NCI-H446 (cell line): ENCODE results near the gene DLG3.

Experiments used
- DNase-seq, 2 experiments: peaks; one replicate each; lab custom pipeline; 2025; lab: John Stamatoyannopoulos, UW

Gene DLG3

DNA sequence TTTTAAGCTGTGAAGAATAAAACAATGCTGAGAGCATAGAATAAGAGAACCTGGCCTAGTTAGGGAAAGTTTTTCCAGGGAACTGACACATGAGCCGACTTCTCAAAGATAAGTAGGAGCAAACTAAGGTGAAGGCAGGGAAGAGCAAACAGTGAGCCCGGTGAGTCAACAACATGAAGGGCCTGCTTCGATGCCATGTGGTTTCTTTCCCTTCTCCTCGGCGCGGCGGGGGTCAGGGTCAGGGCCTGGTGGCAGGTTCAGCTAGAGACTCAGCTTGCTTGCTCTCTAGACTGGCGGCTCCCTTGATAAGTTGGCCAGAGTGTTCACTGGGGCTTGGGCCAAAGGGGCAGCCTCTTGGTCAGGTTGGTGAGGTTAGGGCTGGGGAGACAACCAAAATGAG lies 81.1 kb downstream of the DLG3 start:
- no peak for DNase-seq

DNA sequence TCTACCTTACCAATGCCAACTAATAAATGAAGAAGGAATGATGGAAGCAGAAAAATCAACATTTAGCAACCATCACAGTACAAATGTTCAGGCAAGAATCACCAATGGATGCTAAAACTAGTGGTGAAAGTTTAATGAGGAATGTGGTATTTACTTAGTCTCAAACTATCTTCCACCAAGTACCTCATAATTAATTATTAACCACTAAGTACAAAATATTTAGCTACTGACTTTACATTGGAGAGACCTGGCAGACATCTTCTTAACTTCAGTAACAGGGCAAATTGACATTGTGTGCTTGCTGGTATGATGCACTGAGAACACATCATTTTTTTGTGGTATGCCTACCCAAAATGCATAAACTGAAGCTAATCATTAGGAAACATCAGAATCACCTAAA lies 82.4 kb downstream of the DLG3 start:
- DNase-seq: no peak

DNA sequence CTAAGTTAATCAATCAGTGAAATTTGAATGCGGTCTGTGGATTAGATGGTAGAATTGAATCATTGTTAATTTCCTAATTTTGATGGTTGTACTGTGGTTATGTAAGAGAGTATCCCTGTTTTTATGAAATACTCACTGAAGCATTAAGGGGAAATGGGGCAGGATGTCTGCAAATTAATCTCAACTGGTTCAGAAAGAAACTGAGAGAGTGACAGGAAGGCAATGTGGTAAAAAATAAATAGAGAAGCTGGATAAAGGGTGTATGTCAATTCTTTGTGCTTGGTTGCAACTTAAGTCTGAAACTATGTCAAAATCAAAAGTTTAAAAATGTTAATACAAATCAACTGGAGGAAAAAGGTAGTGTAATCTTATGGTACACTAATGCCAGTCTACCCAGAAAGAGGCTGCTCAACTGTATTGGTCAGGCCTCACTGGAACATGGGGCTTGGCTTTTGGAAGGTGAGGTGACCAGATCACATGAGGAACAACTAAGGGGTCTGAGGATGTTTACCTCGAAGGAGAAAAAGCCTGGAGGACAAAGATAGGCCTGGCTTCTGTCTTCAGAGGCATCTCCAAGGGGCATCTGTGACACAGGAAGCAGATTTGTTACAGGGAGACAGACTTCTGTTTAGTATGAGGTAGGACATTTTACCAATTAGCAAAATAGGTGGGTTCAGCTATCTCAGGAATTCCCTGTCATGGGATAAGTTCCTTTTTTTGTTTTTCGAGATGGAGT lies 83.1 kb downstream of the DLG3 start:
- no peak for DNase-seq

DNA sequence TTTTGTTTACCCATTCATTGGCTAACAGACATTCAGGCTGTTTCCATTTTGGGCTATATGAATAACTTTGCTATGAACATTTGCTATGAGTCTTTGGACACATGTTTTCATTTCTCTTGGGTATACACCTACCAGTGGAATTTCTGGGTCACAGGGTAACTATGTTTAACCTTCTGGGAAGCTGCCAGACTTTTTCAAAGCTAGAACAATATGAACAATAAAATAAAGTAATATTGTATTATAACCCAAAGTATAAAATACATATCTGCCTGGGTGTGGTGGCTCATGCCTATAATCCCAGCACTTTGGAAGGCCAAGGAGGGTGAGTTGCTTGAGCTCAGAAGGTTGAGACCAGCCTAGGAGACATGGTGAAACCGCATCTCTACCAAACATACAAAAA lies 90.6 kb downstream of the DLG3 start:
- DNase-seq: no peak

DNA sequence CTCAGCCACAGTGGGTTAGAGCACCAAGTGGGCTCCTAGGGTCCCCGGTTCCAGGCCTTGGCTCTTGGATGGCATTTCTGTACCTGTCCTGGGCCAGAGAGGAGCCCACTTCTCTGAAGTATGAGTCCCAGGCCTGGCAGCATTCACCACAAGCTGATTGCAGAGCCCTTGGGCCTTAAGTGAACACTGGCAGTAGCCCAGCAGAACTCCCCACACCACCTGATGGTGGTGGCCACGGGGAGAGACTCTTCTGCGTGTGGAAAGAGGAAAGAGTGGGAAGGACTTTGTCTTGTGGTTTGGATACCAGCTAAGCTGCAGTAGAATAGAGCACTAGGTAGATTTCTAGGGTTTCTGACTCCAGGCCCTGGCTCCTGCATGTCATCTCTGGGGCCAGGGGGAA lies 104.8 kb downstream of the DLG3 start:
- DNase-seq: no peak

DNA sequence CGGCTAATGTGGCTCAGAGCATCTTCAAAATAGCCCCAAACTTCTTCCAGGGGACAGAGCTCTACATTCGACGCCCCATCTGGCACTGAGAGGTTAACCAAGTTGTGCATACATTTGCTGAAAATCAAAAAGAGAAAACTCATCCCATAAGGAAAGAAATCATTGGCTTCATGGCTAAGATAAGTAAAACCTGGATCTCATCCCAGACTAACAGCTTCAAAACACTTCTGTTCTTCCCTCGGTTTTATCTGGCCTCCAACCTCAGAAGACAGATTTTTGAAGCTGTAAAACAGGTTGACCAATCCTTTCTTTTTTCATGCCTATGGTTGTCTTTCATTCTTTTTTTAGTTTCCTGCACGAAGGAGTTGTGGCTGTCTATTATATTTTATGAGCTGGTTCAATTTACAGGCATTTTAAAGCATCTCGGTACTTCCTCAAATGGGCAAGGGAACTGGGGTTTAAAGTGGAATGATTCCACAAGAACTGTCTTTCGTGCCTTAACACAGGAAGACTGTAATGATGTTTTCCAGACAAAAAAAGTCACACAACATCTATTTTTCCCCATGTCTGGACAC lies 107.6 kb downstream of the DLG3 start:
- no peak for DNase-seq

DNA sequence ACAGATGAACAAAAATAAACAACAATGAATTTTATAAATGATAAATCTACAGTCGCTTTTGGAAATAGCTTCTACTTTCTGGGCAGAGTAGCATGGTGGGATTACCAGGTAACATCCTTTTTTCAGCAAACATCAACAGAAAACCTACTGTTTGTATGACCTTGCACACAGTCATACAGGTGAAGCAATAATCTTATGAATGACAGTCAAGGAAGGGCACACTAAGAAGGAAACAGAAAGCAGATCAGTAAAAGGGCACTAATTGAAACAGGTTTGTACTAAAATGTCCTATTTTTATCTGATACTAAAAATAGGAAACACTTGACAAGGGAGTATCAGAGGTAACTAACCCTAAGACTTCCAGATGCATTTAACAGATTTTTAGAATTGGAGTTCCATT lies 108.9 kb downstream of the DLG3 start:
- no peak for DNase-seq

DNA sequence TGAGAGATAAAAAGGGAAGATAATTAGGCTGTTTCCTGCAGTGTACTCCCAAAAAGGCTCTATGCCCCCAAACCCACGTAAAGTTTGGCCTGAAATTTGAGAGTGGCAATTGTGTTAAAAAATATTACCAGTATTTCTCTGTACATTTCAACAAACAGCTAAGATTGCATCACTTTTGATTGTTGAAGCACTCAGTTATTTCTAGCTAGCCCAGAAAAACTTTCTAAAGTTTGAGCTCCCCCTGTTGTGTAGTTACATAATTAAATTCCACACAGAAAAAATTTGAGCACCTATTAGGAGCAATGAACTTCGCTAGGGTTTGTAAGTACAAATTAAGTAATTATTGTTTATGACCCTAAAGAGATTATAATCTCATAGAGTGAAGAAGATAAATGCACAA lies 109.4 kb downstream of the DLG3 start:
- DNase-seq: no peak

DNA sequence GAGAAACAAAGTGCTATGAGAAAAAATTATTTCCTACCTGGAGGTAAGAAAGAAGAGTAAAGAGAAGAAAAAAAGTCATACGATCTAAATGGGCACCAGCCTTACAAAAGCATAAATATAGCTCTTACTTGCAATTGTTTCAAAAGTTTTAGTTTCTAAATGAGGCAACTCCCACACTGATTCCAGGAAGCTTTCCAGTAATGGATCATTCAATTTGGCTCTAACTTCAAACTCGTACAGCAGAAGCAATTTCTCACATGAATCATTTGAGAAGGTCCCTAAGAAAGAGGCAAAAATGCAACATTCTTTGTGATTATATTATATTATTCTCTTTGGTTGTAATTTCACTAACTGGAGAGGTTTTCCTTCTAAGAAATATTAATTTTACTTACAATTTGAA lies 109.9 kb downstream of the DLG3 start:
- no peak for DNase-seq

DNA sequence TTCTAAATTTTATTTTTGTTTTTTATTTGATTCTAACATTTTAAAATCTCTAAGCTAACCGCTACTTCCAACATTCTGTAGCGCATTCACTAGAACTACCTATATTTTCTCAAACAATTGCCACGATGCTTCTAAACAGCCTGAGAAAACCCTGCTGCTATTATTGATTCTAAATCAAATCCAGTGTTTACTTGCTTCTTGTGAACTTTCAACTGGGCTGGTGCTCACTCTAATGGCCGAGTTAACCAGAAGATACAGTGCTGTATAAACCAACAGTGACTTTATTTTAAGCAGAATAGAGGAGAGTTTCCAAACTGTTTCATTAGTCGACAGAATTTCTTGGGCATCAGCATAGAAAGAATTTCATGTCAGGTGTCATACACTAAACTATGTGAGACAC lies 110.3 kb downstream of the DLG3 start:
- no peak for DNase-seq
